IMR-90 (cell line): ENCODE measurements around the gene FBXO28. TPM values are rescaled to one million over a fixed set of nuclear protein-coding genes. Genes with fewer than 3 reads are reported as not detected.

Experiments used
- ATAC-seq: fragments of 200-7000 bp; cut with Tn5 transposase; 2 replicates; pipeline ENCODE4 v1.9.1; 2020; ENCODE audit warnings: low read depth, mild to moderate bottlenecking, moderate library complexity
- BruUV-seq: library from RNA; stranded (reverse); fragments of 400-500 nt; replicated peaks from 2 replicates; lab custom pipeline; 2021; lab: Mats Ljungman, UMichigan
- CTCF ChIA-PET: fragments of 300-600 bp; formaldehyde crosslinking; extraction: SDS; loops from one replicate; lab custom pipeline; 2021; ENCODE audit warnings: antibody characterized with exemption; lab: Yijun Ruan, JAX
- POLR2A ChIA-PET: fragments of 300-600 bp; sonication (Branson Sonifier 250); formaldehyde crosslinking; loops from one replicate; lab custom pipeline; 2022; ENCODE audit warnings: antibody characterized with exemption; ENCODE audit not compliant: unreplicated experiment; lab: Charles Lee
- DNase-seq: peaks from one replicate; pipeline ENCODE4 v3.0.0; 2013
- H2AFZ ChIP-seq: replicated peaks from 2 replicates; pipeline ENCODE3; 2013; ENCODE audit warnings: low read length, mild to moderate bottlenecking; ENCODE audit not compliant: poor library complexity
- H2AK5ac ChIP-seq: 2 replicates; pipeline ENCODE4 v1.6.1; 2013; ENCODE audit warnings: low read depth, low read length, inconsistent platforms
- H2AK9ac ChIP-seq: replicated peaks from 2 replicates; pipeline ENCODE3; 2013; ENCODE audit warnings: mild to moderate bottlenecking, low read depth, low read length, moderate library complexity; ENCODE audit not compliant: poor library complexity
- H2BK120ac ChIP-seq: 2 replicates; pipeline ENCODE4 v1.6.1; 2013; ENCODE audit warnings: low read depth, low read length, inconsistent platforms
- H2BK15ac ChIP-seq: 3 replicates; pipeline ENCODE4 v1.6.1; 2013; ENCODE audit warnings: low read depth, low read length, inconsistent platforms
- H2BK20ac ChIP-seq: 2 replicates; pipeline ENCODE4 v1.6.1; 2013; ENCODE audit warnings: low read depth, mild to moderate bottlenecking, inconsistent platforms, low read length, moderate library complexity
- H2BK5ac ChIP-seq: 2 replicates; pipeline ENCODE4 v1.6.1; 2013; ENCODE audit warnings: mild to moderate bottlenecking, low read depth, low read length, inconsistent platforms; ENCODE audit not compliant: poor library complexity, severe bottlenecking
- H3K14ac ChIP-seq: replicated peaks from 2 replicates; pipeline ENCODE4 v1.6.1; 2013; ENCODE audit warnings: low read depth, low read length, inconsistent platforms
- H3K18ac ChIP-seq: 2 replicates; pipeline ENCODE4 v1.6.1; 2013; ENCODE audit warnings: low read depth, low read length, control low read depth
- H3K23ac ChIP-seq: 2 replicates; pipeline ENCODE4 v1.6.1; 2013; ENCODE audit warnings: low read depth, low read length, inconsistent platforms
- H3K27ac ChIP-seq: 2 replicates; pipeline ENCODE4 v1.5.1; 2013; ENCODE audit warnings: mild to moderate bottlenecking, control low read depth, low read length; ENCODE audit not compliant: insufficient read depth
- H3K27me3 ChIP-seq: 2 replicates; pipeline ENCODE4 v1.6.1; 2013; ENCODE audit warnings: low read length; ENCODE audit not compliant: control insufficient read depth, insufficient read depth
- H3K36me3 ChIP-seq: 2 replicates; pipeline ENCODE4 v1.6.1; 2013; ENCODE audit warnings: low read length, mixed read lengths; ENCODE audit not compliant: control insufficient read depth, insufficient read depth
- H3K4ac ChIP-seq: 2 replicates; pipeline ENCODE4 v1.6.1; 2013; ENCODE audit warnings: low read depth, low read length, inconsistent platforms
- H3K4me1 ChIP-seq: 2 replicates; pipeline ENCODE4 v1.6.1; 2013; ENCODE audit warnings: low read length, mixed read lengths; ENCODE audit not compliant: control insufficient read depth, insufficient read depth
- H3K4me2 ChIP-seq: 2 replicates; pipeline ENCODE4 v1.6.1; 2013; ENCODE audit warnings: low read depth, mild to moderate bottlenecking, control low read depth, low read length, moderate library complexity
- H3K4me3 ChIP-seq: 2 replicates; pipeline ENCODE4 v1.5.1; 2013; ENCODE audit warnings: low read depth, mild to moderate bottlenecking, control low read depth, low read length, moderate library complexity; ENCODE audit not compliant: insufficient read depth
- H3K56ac ChIP-seq: 2 replicates; pipeline ENCODE4 v1.6.1; 2013; ENCODE audit warnings: low read length, inconsistent platforms; ENCODE audit not compliant: insufficient read depth; ENCODE audit errors: extremely low read depth
- H3K79me1 ChIP-seq, 2 experiments: 2 replicates each; pipeline ENCODE4 v1.6.1; 2013; ENCODE audit warnings: low read length in 2 of 2, inconsistent platforms in 1 of 2, low read depth in 1 of 2
- H3K9ac ChIP-seq: 2 replicates; pipeline ENCODE4 v1.6.1; 2013; ENCODE audit warnings: low read depth, low read length, control low read depth
- H3K9me1 ChIP-seq: 2 replicates; pipeline ENCODE4 v1.6.1; 2013; ENCODE audit warnings: low read length, inconsistent platforms; ENCODE audit not compliant: insufficient read depth
- H3K9me3 ChIP-seq: 2 replicates; pipeline ENCODE4 v1.6.1; 2013; ENCODE audit warnings: low read length; ENCODE audit not compliant: control insufficient read depth, insufficient read depth
- H4K20me1 ChIP-seq: 2 replicates; pipeline ENCODE4 v1.6.1; 2013; ENCODE audit warnings: low read length, inconsistent platforms; ENCODE audit not compliant: insufficient read depth
- H4K5ac ChIP-seq: 2 replicates; pipeline ENCODE4 v1.6.1; 2013; ENCODE audit warnings: mild to moderate bottlenecking, low read depth, low read length, control low read depth
- H4K8ac ChIP-seq, 2 experiments: 2 replicates each; pipeline ENCODE4 v1.6.1; 2013; ENCODE audit warnings: low read depth in 2 of 2, low read length in 2 of 2, control low read depth in 1 of 2, inconsistent platforms in 1 of 2
- H4K91ac ChIP-seq: 2 replicates; pipeline ENCODE4 v1.6.1; 2013; ENCODE audit warnings: low read depth, low read length, inconsistent platforms; ENCODE audit not compliant: insufficient read depth
- BHLHE40 ChIP-seq: fragments of 150-350 bp; IDR thresholded peaks from 2 replicates; pipeline ENCODE4 v1.6.1; 2016; ENCODE audit warnings: mild to moderate bottlenecking, low read depth, low read length
- CEBPB ChIP-seq: IDR thresholded peaks from 2 replicates; pipeline ENCODE4 v1.6.1; 2012; ENCODE audit warnings: low read depth, low read length, improper control_type of control experiment
- CHD1 ChIP-seq: IDR thresholded peaks from 2 replicates; pipeline ENCODE4 v1.6.1; 2012; ENCODE audit warnings: low read depth, low read length, improper control_type of control experiment
- CTCF ChIP-seq: conservative IDR thresholded peaks from 2 replicates; pipeline ENCODE4 v1.5.1; 2012; ENCODE audit warnings: mild to moderate bottlenecking, low read depth, low read length, improper control_type of control experiment
- ELK1 ChIP-seq: fragments of 150-350 bp; IDR thresholded peaks from 2 replicates; pipeline ENCODE4 v1.6.1; 2016; ENCODE audit warnings: low read depth, mild to moderate bottlenecking, low read length, moderate library complexity, borderline replicate concordance
- FOS ChIP-seq: fragments of 150-350 bp; IDR thresholded peaks from 2 replicates; pipeline ENCODE4 v1.6.1; 2016; ENCODE audit warnings: low read depth, low read length
- MAFK ChIP-seq: IDR thresholded peaks from 2 replicates; pipeline ENCODE4 v1.6.1; 2012; ENCODE audit warnings: low read depth, low read length, improper control_type of control experiment
- MAZ ChIP-seq: IDR thresholded peaks from 2 replicates; pipeline ENCODE4 v1.6.1; 2012; ENCODE audit warnings: low read depth, mild to moderate bottlenecking, low read length, improper control_type of control experiment, moderate library complexity, borderline replicate concordance
- MXI1 ChIP-seq: IDR thresholded peaks from 2 replicates; pipeline ENCODE4 v1.6.1; 2012; ENCODE audit warnings: low read depth, mild to moderate bottlenecking, low read length, moderate library complexity, borderline replicate concordance
- NFE2L2 ChIP-seq: fragments of 150-350 bp; IDR thresholded peaks from 2 replicates; pipeline ENCODE4 v1.6.1; 2016; ENCODE audit warnings: low read depth, mild to moderate bottlenecking, low read length
- POLR2A ChIP-seq: IDR thresholded peaks from 2 replicates; pipeline ENCODE4 v1.6.1; 2012; ENCODE audit warnings: mild to moderate bottlenecking, low read depth, low read length
- RAD21 ChIP-seq: IDR thresholded peaks from 2 replicates; pipeline ENCODE4 v1.6.1; 2012; ENCODE audit warnings: low read length, improper control_type of control experiment
- RCOR1 ChIP-seq: IDR thresholded peaks from 2 replicates; pipeline ENCODE4 v1.6.1; 2012; ENCODE audit warnings: mild to moderate bottlenecking, low read length, improper control_type of control experiment; ENCODE audit not compliant: insufficient replicate concordance
- RFX5 ChIP-seq: IDR thresholded peaks from 2 replicates; pipeline ENCODE4 v1.8.0; 2012; ENCODE audit warnings: low read depth, mild to moderate bottlenecking, low read length, moderate library complexity
- USF2 ChIP-seq: fragments of 150-350 bp; IDR thresholded peaks from 2 replicates; pipeline ENCODE4 v1.6.1; 2017; ENCODE audit warnings: mild to moderate bottlenecking, antibody characterized with exemption, low read length, low read depth
- WGBS, 2 experiments: methylation state at CpG; one replicate each; pipeline versions ENCODE4 v1.1.5 to v1.1.7; 2013; ENCODE audit warnings: missing lambda C conversion rate in 2 of 2; ENCODE audit not compliant: insufficient read length in 1 of 2; ENCODE audit errors: extremely low coverage in 2 of 2; 5-methylcytosine and 5-hydroxymethylcytosine counted together
- dilution Hi-C: fragments of 300-500 bp; cut with HindIII; formaldehyde crosslinking; loops from one replicate; pipeline ENCODE4 v1.14.3; 2018; ENCODE audit warnings: low sequenced_read_pairs; ENCODE audit not compliant: unreplicated experiment
- in situ Hi-C: fragments of 300-500 bp; cut with MboI; formaldehyde crosslinking; loops from 3 replicates; pipeline ENCODE4 v1.14.3; 2019; ENCODE audit warnings: low sequenced_read_pairs, inconsistent platforms, mixed read lengths
- intact Hi-C: fragments of 100-400 bp; cut with micrococcal nuclease; formaldehyde crosslinking; loops from 2 replicates; pipeline ENCODE4 v1.10.0; 2022
- polyA plus RNA-seq, 3 experiments: library from polyadenylated mRNA; depleted of rRNA; stranded (reverse); fragments of >200 nt; gene quantifications; 2 replicates each; pipeline ENCODE4 v1.2.3, GENCODE V29; 2012; ENCODE audit warnings: low replicate concordance in 1 of 3
- total RNA-seq: library from RNA; depleted of rRNA; stranded (reverse); fragments of >200 nt; gene quantifications from 2 replicates; pipeline ENCODE4 v1.2.3, GENCODE V29; 2012

Gene FBXO28
- total and polyA plus RNA-seq, 2 of the 4 experiments (the other 2 are of a cell fraction), result 11.6 to 22.6 TPM

DNA sequence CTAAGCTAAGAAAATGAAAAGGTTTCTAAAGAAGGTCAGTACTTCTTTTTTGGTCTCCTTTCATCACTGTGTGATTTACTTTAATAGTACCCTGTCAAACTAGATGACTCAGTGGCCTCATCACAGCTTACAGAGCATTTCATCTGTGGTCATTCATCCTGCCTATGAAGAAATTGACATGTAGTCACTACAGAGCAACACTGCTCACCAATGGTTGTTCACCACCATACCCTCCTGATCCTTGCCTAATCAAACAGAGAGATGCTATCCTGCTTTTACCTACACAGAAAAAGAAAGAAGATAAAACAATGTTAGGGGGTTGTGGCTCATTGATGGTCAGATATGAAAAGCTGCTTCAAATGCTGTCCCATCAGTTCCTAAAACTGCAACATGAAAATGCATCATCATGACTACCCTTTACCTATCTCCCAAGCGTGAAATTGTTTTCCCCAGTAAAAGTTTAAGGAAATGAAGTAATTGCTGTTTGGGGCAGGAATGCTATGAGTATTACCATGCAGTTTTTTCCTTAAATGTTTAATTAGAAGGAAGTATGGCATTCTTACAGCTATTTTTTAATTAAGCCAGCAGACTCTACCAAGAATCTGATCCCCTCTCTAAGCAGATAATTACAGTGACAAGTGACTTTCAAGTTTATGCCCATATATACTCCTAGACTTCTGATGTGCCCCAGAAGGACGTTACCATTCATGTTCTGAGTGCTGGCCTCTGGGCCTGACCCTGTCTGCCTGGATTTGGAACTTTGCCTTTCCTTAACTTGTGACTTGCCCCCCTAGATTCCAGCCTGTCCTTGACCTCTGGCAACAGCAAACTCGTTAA lies 46.1 kb upstream of the FBXO28 start:
- CTCF ChIA-PET, result interaction anchor here (0.8 to 2.6 kb wide), 2 partner anchors 10 to 17 kb away, joined by 3 to 13 read pairs; no protein-coding TSS in a partner anchor
- H2AFZ ChIP-seq, result no peak overlapping the region
- H4K5ac ChIP-seq, result no peak overlapping the region
- no peak overlapping the region for H3K14ac ChIP-seq
- H2BK120ac ChIP-seq, result no peak overlapping the region
- no peak overlapping the region for H2BK15ac ChIP-seq
- H2AK9ac ChIP-seq, result no peak overlapping the region
- no peak overlapping the region for H3K4ac ChIP-seq
- H3K4me1 ChIP-seq, result peaks cover 4% of the 10 kb centered on the region
- POLR2A ChIA-PET, result no interaction called here
- H4K8ac ChIP-seq, result no peak overlapping the region
- no peak overlapping the region for H3K4me3 ChIP-seq
- no peaks in the 10 kb centered on the region for H3K9me3 ChIP-seq
- BruUV-seq, result no TSS peak
- H3K36me3 ChIP-seq, result no peaks in the 10 kb centered on the region
- dilution Hi-C loops (no loop called here), intact Hi-C loops (no loop called here), in situ Hi-C loops (no loop called here)
- peak overlapping the region; percentile 5; the same call in 1 of the 2 replicates for H3K18ac ChIP-seq
- no peak overlapping the region for H3K27ac ChIP-seq
- H3K23ac ChIP-seq, result no peak overlapping the region
- no peak overlapping the region for H2AK5ac ChIP-seq
- H4K91ac ChIP-seq, result no peak overlapping the region
- H2BK20ac ChIP-seq, result no peak overlapping the region; the same call in 1 of the 2 replicates
- H3K9ac ChIP-seq, result no peak overlapping the region
- no peaks in the 10 kb centered on the region for H3K79me1 ChIP-seq
- no peak overlapping the region for H3K56ac ChIP-seq
- no peak overlapping the region for H2BK5ac ChIP-seq
- 80% methylated on average over 1 of the region's 3 CpGs; no CpG with 5 or more reads in 1 of the 2 experiments for WGBS, 2 experiments
- H3K27me3 ChIP-seq, result no peaks in the 10 kb centered on the region
- no peak overlapping the region; the same call in 1 of the 2 replicates for H3K4me2 ChIP-seq
- ATAC-seq (peak; percentile 56), DNase-seq (peak; percentile 70)
- no peaks in the 10 kb centered on the region for H4K20me1 ChIP-seq
- H3K9me1 ChIP-seq, result no peaks in the 10 kb centered on the region
- no peak for TF ChIP-seq ELK1
- TF ChIP-seq FOS, result peak; percentile 44; the same call in 1 of the 2 replicates
- no peak for TF ChIP-seq USF2
- no peak for TF ChIP-seq MAZ
- no peak for TF ChIP-seq RCOR1
- TF ChIP-seq CEBPB, result peak; percentile 80
- no peak for TF ChIP-seq NFE2L2
- no peak for TF ChIP-seq RAD21
- no peak for TF ChIP-seq CTCF
- no peak for TF ChIP-seq RFX5
- TF ChIP-seq CHD1, result no peak
- TF ChIP-seq BHLHE40, result no peak
- no peak for TF ChIP-seq MXI1
- TF ChIP-seq POLR2A, result no peak
- no peak for TF ChIP-seq MAFK
